ENCODE measurements around the gene OR7A5. TPM values are rescaled to one million over a fixed set of nuclear protein-coding genes. Genes with fewer than 3 reads are reported as not detected.
"Not testable (repeated sequence)": the region's sequence is repeated elsewhere in the genome, so short reads cannot be mapped to it uniquely, and the experiment has no call there.

Gene OR7A5
- total RNA-seq, 2 experiments from 2014 or later, result not detected

- H3K4me1 Mint-ChIP-seq, result peaks cover 13% of the 10 kb centered on the region
- H3K27me3 Mint-ChIP-seq, result peaks cover 34% of the 10 kb centered on the region
- H3K4me3 Mint-ChIP-seq; DNase-seq; H3K36me3 Mint-ChIP-seq; ATAC-seq; H3K9me3 Mint-ChIP-seq (ENCODE audit: low read depth); CTCF ChIA-PET; H3K27ac Mint-ChIP-seq: not testable (repeated sequence)
These were observed 54.3 kb downstream of the OR7A5 start for GRCh38 chr19:14780622-14781225.

GRCh38 chr19:14779151-14779550 lies 55.8 kb downstream of the OR7A5 start:
- CTCF ChIA-PET, result no interaction called here
- Mint-ChIP-seq H3K27me3 (peaks cover 36% of the 10 kb centered on the region), H3K36me3 (peaks cover 2% of the 10 kb centered on the region)

DNA sequence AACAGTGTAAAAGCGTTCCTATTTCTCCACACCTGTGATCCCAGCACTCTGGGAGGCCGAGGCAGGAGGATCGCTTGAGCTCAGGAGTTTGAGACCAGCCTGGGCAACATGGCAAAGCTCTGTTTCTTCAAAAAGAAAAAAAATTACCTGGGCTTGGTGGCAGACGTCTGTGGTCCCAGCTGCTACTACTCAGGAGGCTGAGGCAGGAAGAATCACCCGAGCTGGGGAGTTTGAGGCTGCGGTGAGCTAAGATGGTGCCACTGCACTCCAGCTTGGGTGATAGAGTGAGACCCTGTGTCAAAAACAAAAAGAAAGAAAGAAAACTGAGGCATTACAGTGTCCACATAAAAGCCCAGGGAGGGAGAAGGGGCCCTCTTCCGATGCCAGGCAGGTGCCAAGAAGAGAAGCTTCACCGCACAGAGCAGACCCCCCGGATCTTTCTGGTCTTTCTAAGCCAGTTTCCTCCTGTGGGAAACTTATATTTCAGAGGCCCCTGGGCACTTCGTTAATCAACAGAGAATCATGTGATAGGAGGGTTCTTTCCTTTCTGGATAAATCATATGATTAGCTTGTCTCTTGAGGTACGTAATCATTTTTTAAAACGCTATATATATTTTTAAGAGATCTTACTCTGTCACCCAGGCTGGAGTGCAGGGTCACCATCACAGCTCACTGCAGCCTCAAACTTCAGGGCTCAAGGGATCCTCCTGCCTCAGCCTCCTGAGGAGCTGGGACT lies 56.7 kb downstream of the OR7A5 start, which contains the start of gene ADGRE2:
ADGRE2 (minus strand) TSS at position 451 of the 736 bp plus-strand sequence. CDS start 1,804 bp downstream, outside the sequence.
- H3K27me3 Mint-ChIP-seq, result peaks cover 36% of the 10 kb centered on the region
- DNase-seq; ATAC-seq; H3K27ac Mint-ChIP-seq; H3K4me1 Mint-ChIP-seq; H3K9me3 Mint-ChIP-seq (ENCODE audit: low read depth); H3K36me3 Mint-ChIP-seq; H3K4me3 Mint-ChIP-seq: not testable (repeated sequence)
- CTCF ChIA-PET, result interaction anchor here (1.1 kb wide), 1 partner anchor 8 kb away, joined by 3 read pairs; no protein-coding TSS in a partner anchor

More at GRCh38 chr19:14779151-14779550, 55.8 kb downstream of the OR7A5 start:
- no peak for DNase-seq
- Mint-ChIP-seq H3K27ac (no peak overlapping the region), H3K4me1 (peaks cover 5% of the 10 kb centered on the region), H3K4me3 (no peak overlapping the region), H3K9me3 (ENCODE audit: low read depth) (no peaks in the 10 kb centered on the region)
- no peak for ATAC-seq

DNA sequence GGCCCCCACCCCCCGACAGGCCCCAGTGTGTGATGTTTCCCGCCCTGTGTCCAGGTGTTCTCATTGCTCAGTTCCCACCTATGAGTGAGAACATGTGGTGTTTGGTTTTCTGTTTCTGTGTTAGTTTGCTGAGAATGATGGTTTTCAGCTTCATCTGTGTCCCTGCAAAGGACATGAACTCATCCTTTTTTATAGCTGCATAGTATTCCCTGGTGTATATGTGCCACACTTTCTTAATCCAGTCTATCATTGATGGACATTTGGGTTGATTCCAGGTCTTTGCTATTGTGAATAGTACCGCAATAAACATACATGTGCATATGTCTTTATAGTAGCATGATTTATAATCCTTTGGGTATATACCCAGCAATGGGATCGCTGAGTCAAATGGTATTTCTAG lies 57.3 kb downstream of the OR7A5 start:
- CTCF ChIA-PET, result interaction anchor here (1.1 kb wide), 1 partner anchor 9 kb away, joined by 3 read pairs; no protein-coding TSS in a partner anchor
- H3K36me3 Mint-ChIP-seq, result not testable (repeated sequence)
- peaks cover 30% of the 10 kb centered on the region for H3K27me3 Mint-ChIP-seq

More for the DNA sequence above, 57.3 kb downstream of the OR7A5 start:
- H3K4me3 Mint-ChIP-seq; ATAC-seq; H3K9me3 Mint-ChIP-seq (ENCODE audit: low read depth); DNase-seq; H3K4me1 Mint-ChIP-seq; H3K27ac Mint-ChIP-seq: not testable (repeated sequence)

Other genes starting within 250 kb of the OR7A5 start
- not detected for gene ADGRE3, start 160.3 kb downstream of the OR7A5 start, total RNA-seq
- 10 to 100 TPM in 1 of 2 experiments, 1 to 10 TPM in 1; 8.5 to 11.1 TPM for gene ZNF333, start 145.1 kb downstream of the OR7A5 start, total RNA-seq
- under 1 TPM; 0.49 to 0.50 TPM for gene ADGRE2, start 56.6 kb downstream of the OR7A5 start, total RNA-seq
- gene OR7C1, start within 50 bp of the OR7A5 start, total RNA-seq, result not detected
- gene OR7A10, start 13.7 kb upstream of the OR7A5 start, total RNA-seq, result not detected
- gene OR7A17, start 50.9 kb upstream of the OR7A5 start, total RNA-seq, result not detected
- not detected for gene OR7C2, start 106.3 kb upstream of the OR7A5 start, total RNA-seq
- gene SLC1A6, start 144.7 kb upstream of the OR7A5 start, total RNA-seq, result not detected
- not detected for gene CASP14, start 214.3 kb upstream of the OR7A5 start, total RNA-seq
- not detected for gene OR1I1, start 247.0 kb upstream of the OR7A5 start, total RNA-seq

All from activated CD8-positive, alpha-beta memory T cell treated with anti-CD3 and anti-CD28 coated beads, Interleukin-2, amount 10 ng/mL, durations not matched to agents 7 days and 5 days (primary cell).